Uterus (tissue), 4 donors: Measurements from ENCODE around the gene KRTAP19-6. TPM values are rescaled to one million over a fixed set of nuclear protein-coding genes. Genes with fewer than 3 reads are reported as not detected.
"Not testable (repeated sequence)": the region's sequence is repeated elsewhere in the genome, so short reads cannot be mapped to it uniquely, and the experiment has no call there.

ENCODE experiments used
- DNase-seq, 2 donors: peaks; one replicate each; pipeline ENCODE4 v3.0.0-alpha.2; 2019 to 2020
- H3K27ac ChIP-seq, 2 donors: fragments of 200-600 bp; sonication (generic); 1 replicate in 1 of 2; 2 replicates in 1 of 2; pipeline ENCODE4 v1.5.1; 2016 to 2018
- H3K27me3 ChIP-seq, 2 donors: fragments of 200-600 bp; sonication (generic); one replicate each; pipeline ENCODE4 v1.5.1; 2018 to 2019; ENCODE audit warnings: control low read depth in 1 of 2
- H3K36me3 ChIP-seq, 2 donors: fragments of 200-600 bp; sonication (generic); one replicate each; pipeline ENCODE4 v1.5.1; 2019; ENCODE audit warnings: control low read depth in 1 of 2
- H3K4me1 ChIP-seq, 2 donors: fragments of 200-600 bp; sonication (generic); one replicate each; pipeline ENCODE4 v1.5.1; 2018 to 2019; ENCODE audit warnings: control low read depth in 1 of 2
- H3K4me3 ChIP-seq, 2 donors: fragments of 200-600 bp; sonication (generic); 1 replicate in 1 of 2; 2 replicates in 1 of 2; pipeline ENCODE4 v1.5.1; 2018 to 2019; ENCODE audit warnings: mild to moderate bottlenecking in 1 of 2
- H3K9me3 ChIP-seq, 2 donors: fragments of 200-600 bp; sonication (generic); one replicate each; pipeline ENCODE4 v1.5.1; 2019; ENCODE audit warnings: control low read depth in 1 of 2
- POLR2A ChIP-seq, 2 donors: fragments of 450-650 bp; IDR thresholded peaks; one replicate each; pipeline ENCODE4 v1.6.1; 2016; ENCODE audit warnings: antibody characterized with exemption in 2 of 2, mild to moderate bottlenecking in 1 of 2, moderate library complexity in 1 of 2
- intact Hi-C: fragments of 100-400 bp; cut with DNase I; formaldehyde crosslinking; loops from one replicate; pipeline ENCODE4 v1.15.1; 2023; ENCODE audit warnings: low total_unique reads
- total RNA-seq, 4 donors: library from RNA; depleted of rRNA in 3 of 4; stranded (reverse); fragments of >200 nt in 3 of 4; gene quantifications; one replicate each; pipeline versions ENCODE4 v1.1.0 to v1.2.4, GENCODE V29; 2014 to 2023
- TF ChIP-seq, protein P1 (sequence below), 4 experiments: fragments of 200-600 bp in 2 of 4; fragments of 450-650 bp in 2 of 4; sonication (generic) in 2 of 4; IDR thresholded peaks; one replicate each; pipeline ENCODE4 v1.5.1; 2016 to 2019; ENCODE audit warnings: antibody characterized with exemption in 4 of 4, mild to moderate bottlenecking in 2 of 4, moderate library complexity in 1 of 4
- donor health status: DM: yes; HTN: yes; CAD: no.

The KRTAP19-6 gene
- total RNA-seq, 4 donors from 2014 or later: not detected

DNA sequence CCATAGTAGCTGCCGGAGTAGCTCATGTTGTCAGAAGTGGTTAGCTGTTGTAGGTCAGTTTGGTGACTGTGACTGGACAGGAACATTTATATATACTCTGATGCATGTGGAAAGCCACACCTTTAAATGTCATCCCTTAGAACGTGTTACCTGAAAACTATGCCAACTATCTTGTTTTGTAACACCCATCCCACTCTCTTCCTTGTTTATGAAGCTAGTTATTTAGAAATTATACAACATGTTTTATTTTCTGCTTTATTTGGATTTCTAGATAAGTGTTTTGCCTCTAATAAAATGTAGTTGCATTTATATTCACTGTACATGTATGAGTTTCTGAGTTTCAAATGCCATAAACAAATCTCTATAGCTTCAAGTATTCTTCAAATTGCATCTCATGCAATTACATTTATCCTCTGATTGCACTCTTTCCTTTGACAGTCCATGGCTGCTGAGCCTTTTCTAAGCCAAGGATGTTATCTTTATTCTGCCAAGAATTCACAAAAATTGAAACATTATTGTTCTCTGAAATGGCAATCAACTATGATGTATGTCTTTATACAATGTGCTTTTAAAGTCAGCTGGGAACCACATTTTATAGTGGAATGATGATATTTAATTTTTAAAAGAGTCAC is 19.7 kb upstream of the KRTAP19-6 start, which contains the start of gene KRTAP19-7:
KRTAP19-7 (minus strand) TSS at position 51 of the 632 bp plus-strand sequence; CDS start at position 26, 25 bp downstream.
- TF ChIP-seq POLR2A (IDR thresholded peaks at IDR 0.05): no peak
- TF ChIP-seq, protein P1, sequence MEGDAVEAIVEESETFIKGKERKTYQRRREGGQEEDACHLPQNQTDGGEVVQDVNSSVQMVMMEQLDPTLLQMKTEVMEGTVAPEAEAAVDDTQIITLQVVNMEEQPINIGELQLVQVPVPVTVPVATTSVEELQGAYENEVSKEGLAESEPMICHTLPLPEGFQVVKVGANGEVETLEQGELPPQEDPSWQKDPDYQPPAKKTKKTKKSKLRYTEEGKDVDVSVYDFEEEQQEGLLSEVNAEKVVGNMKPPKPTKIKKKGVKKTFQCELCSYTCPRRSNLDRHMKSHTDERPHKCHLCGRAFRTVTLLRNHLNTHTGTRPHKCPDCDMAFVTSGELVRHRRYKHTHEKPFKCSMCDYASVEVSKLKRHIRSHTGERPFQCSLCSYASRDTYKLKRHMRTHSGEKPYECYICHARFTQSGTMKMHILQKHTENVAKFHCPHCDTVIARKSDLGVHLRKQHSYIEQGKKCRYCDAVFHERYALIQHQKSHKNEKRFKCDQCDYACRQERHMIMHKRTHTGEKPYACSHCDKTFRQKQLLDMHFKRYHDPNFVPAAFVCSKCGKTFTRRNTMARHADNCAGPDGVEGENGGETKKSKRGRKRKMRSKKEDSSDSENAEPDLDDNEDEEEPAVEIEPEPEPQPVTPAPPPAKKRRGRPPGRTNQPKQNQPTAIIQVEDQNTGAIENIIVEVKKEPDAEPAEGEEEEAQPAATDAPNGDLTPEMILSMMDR (IDR thresholded peaks at IDR 0.05): no peak
- no peaks in the 10 kb centered on the region for H3K36me3 ChIP-seq
- no peaks in the 10 kb centered on the region for H3K27me3 ChIP-seq
- intact Hi-C loops: no loop called here
- H3K27ac ChIP-seq: no peak within 1 kb of the TSS
- no peaks in the 10 kb centered on the region for H3K4me1 ChIP-seq
- DNase-seq: no peak
- H3K4me3 ChIP-seq: no peak within 1 kb of the TSS
- no peaks in the 10 kb centered on the region for H3K9me3 ChIP-seq

DNA sequence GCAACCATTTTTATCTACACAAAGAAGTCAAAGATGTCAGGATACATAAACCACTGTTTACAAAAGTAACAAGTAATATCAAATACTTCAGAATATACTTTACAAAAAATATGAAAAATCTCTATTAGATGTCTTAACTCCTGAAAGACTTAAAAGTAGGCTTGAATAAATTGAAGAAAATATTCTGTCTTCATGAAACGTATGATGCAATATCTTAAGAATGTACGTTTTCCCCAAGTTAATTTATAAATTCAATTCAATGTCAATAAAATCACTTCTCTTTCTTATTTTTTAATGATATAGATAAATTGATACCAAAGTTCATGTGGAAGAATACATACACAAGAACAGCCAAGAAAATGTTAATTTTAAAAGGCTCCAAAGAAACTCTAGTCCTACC is 13.4 kb upstream of the KRTAP19-6 start:
- Histone ChIP-seq H3K27me3 (no peaks in the 10 kb centered on the region), H3K36me3 (no peaks in the 10 kb centered on the region), H3K4me3 (no peak overlapping the region), H3K4me1 (no peaks in the 10 kb centered on the region), H3K9me3 (no peaks in the 10 kb centered on the region), H3K27ac (no peak overlapping the region)
- intact Hi-C loops: no loop called here
- no peak for DNase-seq
- no peak for TF ChIP-seq POLR2A (IDR thresholded peaks at IDR 0.05)
- TF ChIP-seq, protein P1 (IDR thresholded peaks at IDR 0.05): no peak

- H3K4me3 ChIP-seq: no peak overlapping the region
- intact Hi-C loops: no loop called here
- TF ChIP-seq, protein P1 (IDR thresholded peaks at IDR 0.05): no peak
Observed at GRCh38 chr21:30552782-30553181, 11.1 kb upstream of the KRTAP19-6 start.

GRCh38 chr21:30518876-30519275 is 22.8 kb downstream of the KRTAP19-6 start:
- no peaks in the 10 kb centered on the region for H3K4me1 ChIP-seq
- H3K9me3 ChIP-seq: no peaks in the 10 kb centered on the region
- H3K4me3 ChIP-seq: no peak overlapping the region
- intact Hi-C loops: no loop called here
- TF ChIP-seq, protein P1 (IDR thresholded peaks at IDR 0.05): no peak
- TF ChIP-seq POLR2A (IDR thresholded peaks at IDR 0.05): no peak
- no peak overlapping the region for H3K27ac ChIP-seq
- no peaks in the 10 kb centered on the region for H3K27me3 ChIP-seq
- no peak for DNase-seq
- no peaks in the 10 kb centered on the region for H3K36me3 ChIP-seq

More at GRCh38 chr21:30552782-30553181, 11.1 kb upstream of the KRTAP19-6 start:
- no peak for DNase-seq
- Histone ChIP-seq H3K9me3 (no peaks in the 10 kb centered on the region), H3K27me3 (no peaks in the 10 kb centered on the region), H3K36me3 (no peaks in the 10 kb centered on the region), H3K4me1 (no peaks in the 10 kb centered on the region), H3K27ac (no peak overlapping the region)

DNA sequence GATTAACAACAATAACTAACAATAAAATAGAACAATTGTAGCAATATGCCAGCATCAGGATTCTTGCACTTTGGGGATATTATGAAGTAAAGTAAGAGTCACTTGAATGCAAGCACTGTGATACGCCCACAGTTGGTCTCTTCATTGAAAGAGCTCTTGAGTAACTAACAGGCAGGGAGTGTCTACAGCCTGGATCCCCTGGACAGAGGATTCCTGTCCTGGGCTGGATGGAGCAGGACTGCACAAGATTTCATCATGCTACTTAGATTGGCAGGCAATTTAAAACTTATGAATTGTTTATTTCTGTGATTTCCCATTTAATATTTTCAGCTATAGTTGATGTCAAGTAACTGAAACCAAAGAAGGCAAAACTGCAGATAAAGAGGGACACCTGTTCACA is 26.0 kb downstream of the KRTAP19-6 start:
- H3K4me1 ChIP-seq: no peaks in the 10 kb centered on the region
- no peak for DNase-seq
- intact Hi-C loops: no loop called here
- H3K4me3 ChIP-seq: no peak overlapping the region
- no peak for TF ChIP-seq POLR2A (IDR thresholded peaks at IDR 0.05)
- TF ChIP-seq, protein P1 (IDR thresholded peaks at IDR 0.05): no peak
- no peaks in the 10 kb centered on the region for H3K9me3 ChIP-seq
- H3K27me3 ChIP-seq: no peaks in the 10 kb centered on the region
- H3K27ac ChIP-seq: no peak overlapping the region
- no peaks in the 10 kb centered on the region for H3K36me3 ChIP-seq

DNA sequence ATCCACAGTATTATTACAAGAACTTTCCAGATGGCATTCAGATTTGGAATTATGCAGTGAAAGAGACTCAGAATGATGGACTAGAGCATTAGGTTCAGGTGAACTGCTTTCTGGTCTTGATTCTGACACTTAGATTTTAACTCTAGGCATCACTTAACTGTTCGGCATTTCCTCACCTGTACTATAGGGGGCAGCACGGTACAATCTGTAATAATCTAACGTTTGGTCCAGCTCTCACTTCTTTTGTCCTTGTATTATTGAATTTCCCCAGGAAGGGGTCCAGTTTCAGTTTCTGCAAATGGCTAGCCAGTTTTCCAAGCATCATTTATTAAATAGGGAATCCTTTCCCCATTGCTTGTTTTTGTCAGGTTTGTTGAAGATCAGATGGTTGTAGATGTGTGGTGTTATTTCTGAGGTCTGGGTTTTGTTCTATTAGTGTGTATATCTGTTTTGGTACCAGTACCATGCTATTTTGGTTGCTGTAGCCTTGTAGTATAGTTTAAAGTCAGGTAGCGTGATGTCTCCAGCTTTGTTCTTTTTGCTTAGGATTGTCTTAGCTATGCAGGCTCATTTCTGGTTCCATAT is 36.0 kb downstream of the KRTAP19-6 start:
- H3K27me3 ChIP-seq, DNase-seq, H3K4me1 ChIP-seq, H3K36me3 ChIP-seq, H3K27ac ChIP-seq, H3K4me3 ChIP-seq, H3K9me3 ChIP-seq, intact Hi-C loops: not testable (repeated sequence)
